ENCODE results near the gene RIMS4.

The RIMS4 gene

DNA sequence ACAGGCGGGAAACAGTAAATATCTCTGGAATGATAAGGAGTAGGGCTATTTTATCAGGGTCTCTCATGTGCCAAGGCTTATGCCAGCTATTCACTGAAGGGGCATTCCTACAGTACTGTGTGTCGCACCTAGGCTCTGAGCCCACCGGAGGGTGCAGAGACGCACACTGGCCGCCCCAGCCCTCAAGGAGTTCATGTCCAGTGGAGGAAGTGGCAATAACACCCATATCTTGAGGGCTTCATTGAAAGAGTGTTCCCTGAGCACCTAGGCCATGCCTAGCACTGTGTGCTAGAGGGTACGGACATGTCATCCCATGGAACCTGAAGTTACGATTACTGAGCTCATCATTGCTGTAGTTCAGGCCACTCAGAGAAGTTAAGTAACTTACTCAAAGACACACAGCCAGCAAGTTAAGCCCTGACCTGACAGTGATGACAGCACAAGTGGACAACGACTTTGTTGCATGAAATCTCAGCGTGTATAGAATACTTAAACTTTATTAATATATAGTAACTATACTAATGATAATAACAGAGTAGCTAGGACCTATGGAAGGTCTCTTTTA is 86.5 kb downstream of the RIMS4 start:
- DNase-seq (ENCODE audit: low read depth), result no peak
- no peak overlapping the region for H3K4me3 ChIP-seq (ENCODE audit: low read depth, low read length)
- TF ChIP-seq, protein P1, sequence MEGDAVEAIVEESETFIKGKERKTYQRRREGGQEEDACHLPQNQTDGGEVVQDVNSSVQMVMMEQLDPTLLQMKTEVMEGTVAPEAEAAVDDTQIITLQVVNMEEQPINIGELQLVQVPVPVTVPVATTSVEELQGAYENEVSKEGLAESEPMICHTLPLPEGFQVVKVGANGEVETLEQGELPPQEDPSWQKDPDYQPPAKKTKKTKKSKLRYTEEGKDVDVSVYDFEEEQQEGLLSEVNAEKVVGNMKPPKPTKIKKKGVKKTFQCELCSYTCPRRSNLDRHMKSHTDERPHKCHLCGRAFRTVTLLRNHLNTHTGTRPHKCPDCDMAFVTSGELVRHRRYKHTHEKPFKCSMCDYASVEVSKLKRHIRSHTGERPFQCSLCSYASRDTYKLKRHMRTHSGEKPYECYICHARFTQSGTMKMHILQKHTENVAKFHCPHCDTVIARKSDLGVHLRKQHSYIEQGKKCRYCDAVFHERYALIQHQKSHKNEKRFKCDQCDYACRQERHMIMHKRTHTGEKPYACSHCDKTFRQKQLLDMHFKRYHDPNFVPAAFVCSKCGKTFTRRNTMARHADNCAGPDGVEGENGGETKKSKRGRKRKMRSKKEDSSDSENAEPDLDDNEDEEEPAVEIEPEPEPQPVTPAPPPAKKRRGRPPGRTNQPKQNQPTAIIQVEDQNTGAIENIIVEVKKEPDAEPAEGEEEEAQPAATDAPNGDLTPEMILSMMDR (conservative IDR thresholded peaks at IDR 0.05; ENCODE audit: low read depth, low read length), result no peak

GRCh38 chr20:44723391-44723790 is 87.0 kb downstream of the RIMS4 start:
- TF ChIP-seq, protein P1 (conservative IDR thresholded peaks at IDR 0.05; ENCODE audit: low read depth, low read length), result no peak
- H3K4me3 ChIP-seq (ENCODE audit: low read depth, low read length), result no peak overlapping the region
- no peak for DNase-seq (ENCODE audit: low read depth)

- TF ChIP-seq, protein P1 (conservative IDR thresholded peaks at IDR 0.05; ENCODE audit: low read depth, low read length), result no peak
- H3K4me3 ChIP-seq (ENCODE audit: low read depth, low read length), result no peak overlapping the region
- no peak for DNase-seq (ENCODE audit: low read depth)
These were observed 87.4 kb downstream of the RIMS4 start for GRCh38 chr20:44722990-44723389.

- TF ChIP-seq, protein P1 (conservative IDR thresholded peaks at IDR 0.05; ENCODE audit: low read depth, low read length), result no peak
These were observed 88.6 kb downstream of the RIMS4 start for GRCh38 chr20:44721785-44722054.

GRCh38 chr20:44720997-44721784 is 89.2 kb downstream of the RIMS4 start:
- TF ChIP-seq, protein P1 (conservative IDR thresholded peaks at IDR 0.05; ENCODE audit: low read depth, low read length), result no peak
- no peak overlapping the region for H3K4me3 ChIP-seq (ENCODE audit: low read depth, low read length)
- DNase-seq (ENCODE audit: low read depth), result peak; percentile 82

More at GRCh38 chr20:44721785-44722054, 88.6 kb downstream of the RIMS4 start:
- DNase-seq (ENCODE audit: low read depth), result no peak
- H3K4me3 ChIP-seq (ENCODE audit: low read depth, low read length), result no peak overlapping the region

DNA sequence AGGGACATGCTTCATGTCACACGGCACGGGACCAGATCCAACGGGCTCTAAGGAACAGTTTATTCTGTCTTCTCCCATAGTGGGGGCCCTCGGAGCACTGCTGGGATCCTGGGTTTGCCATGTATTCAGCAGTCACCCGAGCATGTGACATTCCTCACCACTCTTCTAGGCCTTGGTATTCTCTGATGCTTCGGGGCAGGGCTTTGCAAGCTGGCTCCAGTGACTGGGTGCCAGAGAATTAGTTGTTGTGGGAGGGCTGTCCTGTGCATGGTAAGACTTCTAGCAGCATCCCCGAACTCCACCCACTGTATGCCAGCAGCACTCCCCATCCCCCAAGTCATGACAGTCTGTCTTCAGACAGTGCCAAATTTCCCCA is 89.7 kb downstream of the RIMS4 start:
- TF ChIP-seq, protein P1 (conservative IDR thresholded peaks at IDR 0.05; ENCODE audit: low read depth, low read length), result no peak
- no peak overlapping the region for H3K4me3 ChIP-seq (ENCODE audit: low read depth, low read length)
- no peak for DNase-seq (ENCODE audit: low read depth)

DNA sequence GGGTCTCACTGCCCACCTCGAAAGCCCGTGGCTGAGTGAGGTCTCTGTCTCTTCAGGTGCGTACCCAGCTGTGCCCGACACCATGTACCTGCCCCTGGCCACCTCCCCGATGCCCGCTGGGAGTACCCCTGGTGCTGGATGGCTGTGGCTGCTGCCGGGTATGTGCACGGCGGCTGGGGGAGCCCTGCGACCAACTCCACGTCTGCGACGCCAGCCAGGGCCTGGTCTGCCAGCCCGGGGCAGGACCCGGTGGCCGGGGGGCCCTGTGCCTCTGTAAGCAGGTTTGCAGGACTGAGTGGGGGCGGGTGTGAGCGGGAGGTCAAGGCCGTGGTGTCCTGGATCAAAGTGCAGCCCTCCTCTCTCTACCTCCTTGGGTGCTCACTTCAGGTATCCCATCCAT is 90.5 kb downstream of the RIMS4 start:
- TF ChIP-seq, protein P1 (conservative IDR thresholded peaks at IDR 0.05; ENCODE audit: low read depth, low read length), result no peak
- no peak for DNase-seq (ENCODE audit: low read depth)
- no peak overlapping the region for H3K4me3 ChIP-seq (ENCODE audit: low read depth, low read length)
